Common myeloid progenitor, CD34-positive (primary cell): ENCODE measurements around the gene MOXD1.
A peak's percentile ranks its signal among the peaks of the same experiment; 100 is the strongest.

Source experiments
- CTCF ChIA-PET: fragments of 350-600 bp; sonication (Branson Sonifier 250); formaldehyde crosslinking; loops from one replicate; lab custom pipeline; 2021; ENCODE audit warnings: antibody characterized with exemption; lab: Charles Lee
- POLR2A ChIA-PET: fragments of 350-600 bp; sonication (Branson Sonifier 250); formaldehyde crosslinking; loops from one replicate; lab custom pipeline; 2021; ENCODE audit warnings: antibody characterized with exemption; lab: Charles Lee
- DNase-seq, 3 donors: peaks; one replicate each; pipeline versions ENCODE4 v3.0.0 to v3.0.0-alpha.2; 2013
- H3K27ac ChIP-seq, 2 experiments: 1 replicate in 1 of 2; 2 replicates in 1 of 2; pipeline ENCODE4 v1.7.0; 2013; ENCODE audit warnings: inconsistent platforms in 2 of 2, low read length in 2 of 2, mild to moderate bottlenecking in 2 of 2, low read depth in 1 of 2, moderate library complexity in 1 of 2; ENCODE audit not compliant: severe bottlenecking in 2 of 2, insufficient read depth in 1 of 2, poor library complexity in 1 of 2
- H3K27me3 ChIP-seq, 5 experiments: replicated peaks in 2 of 5; 1 replicate in 3 of 5; 2 replicates in 2 of 5; pipeline versions ENCODE4 v1.6.1 to v1.7.0; 2013; ENCODE audit warnings: low read length in 4 of 5, mild to moderate bottlenecking in 2 of 5, moderate library complexity in 2 of 5, inconsistent platforms in 1 of 5; ENCODE audit not compliant: insufficient read depth in 5 of 5, control insufficient read depth in 4 of 5
- H3K36me3 ChIP-seq, 4 experiments: 1 replicate in 2 of 4; 2 replicates in 2 of 4; pipeline versions ENCODE4 v1.6.1 to v1.7.0; 2013; ENCODE audit warnings: low read length in 3 of 4, control low read depth in 1 of 4, mild to moderate bottlenecking in 1 of 4; ENCODE audit not compliant: control insufficient read depth in 4 of 4, insufficient read depth in 4 of 4
- H3K4me1 ChIP-seq, 4 experiments: 1 replicate in 3 of 4; 2 replicates in 1 of 4; pipeline versions ENCODE4 v1.6.1 to v1.7.1; 2013; ENCODE audit warnings: low read length in 3 of 4, mild to moderate bottlenecking in 3 of 4, control low read depth in 1 of 4, inconsistent platforms in 1 of 4, moderate library complexity in 1 of 4; ENCODE audit not compliant: control insufficient read depth in 4 of 4, insufficient read depth in 4 of 4; ENCODE audit errors: control extremely low read depth in 1 of 4
- H3K4me3 ChIP-seq, 7 experiments: 1 replicate in 4 of 7; 2 replicates in 3 of 7; pipeline versions ENCODE4 v1.5.1 to v1.7.0; 2013; ENCODE audit warnings: mild to moderate bottlenecking in 7 of 7, low read length in 6 of 7, moderate library complexity in 6 of 7, inconsistent platforms in 2 of 7, low read depth in 2 of 7, control low read depth in 1 of 7; ENCODE audit not compliant: insufficient read depth in 4 of 7, control insufficient read depth in 1 of 7; ENCODE audit errors: extremely low read depth in 1 of 7
- H3K9me3 ChIP-seq, 5 experiments: 1 replicate in 4 of 5; 2 replicates in 1 of 5; pipeline versions ENCODE4 v1.6.1 to v1.7.1; 2013; ENCODE audit warnings: low read length in 4 of 5, mild to moderate bottlenecking in 2 of 5, inconsistent platforms in 1 of 5, low read depth in 1 of 5, moderate library complexity in 1 of 5; ENCODE audit not compliant: control insufficient read depth in 4 of 5, insufficient read depth in 2 of 5; ENCODE audit errors: control extremely low read depth in 1 of 5
- WGBS: methylation state at CpG from one replicate; pipeline ENCODE4 v1.1.5; 2013; ENCODE audit not compliant: insufficient coverage; 5-methylcytosine and 5-hydroxymethylcytosine counted together

Gene MOXD1

DNA sequence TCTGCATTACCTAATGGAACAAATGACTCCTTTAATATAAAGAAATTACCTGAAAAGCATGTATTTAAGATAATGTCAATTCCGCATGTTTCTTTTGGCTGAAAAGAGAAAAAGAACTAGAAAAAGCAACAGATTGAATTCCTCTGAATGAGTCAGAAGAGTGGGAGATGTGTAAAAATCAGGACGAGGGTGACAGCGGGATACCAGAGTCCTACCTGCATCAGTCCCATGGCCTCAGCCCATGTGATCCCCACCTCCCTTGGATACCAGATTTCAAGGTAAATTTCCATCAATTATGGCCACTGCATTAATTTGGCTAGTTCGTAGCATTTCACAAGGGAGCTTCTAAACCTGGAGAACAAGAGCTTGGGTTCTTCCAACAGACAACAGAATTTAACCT is 10.0 kb upstream of the MOXD1 start:
- Histone ChIP-seq H3K36me3 (no peaks in the 10 kb centered on the region), H3K27ac (no peak overlapping the region), H3K4me3 (no peak overlapping the region), H3K27me3 (peaks cover 0 to 3% (median 2%) of the 10 kb centered on the region in 5 experiments), H3K4me1 (no peaks in the 10 kb centered on the region), H3K9me3 (peaks cover 0 to 4% (median 0%) of the 10 kb centered on the region in 5 experiments)
- no peak for DNase-seq
- POLR2A ChIA-PET = no interaction called here
- CTCF ChIA-PET = no interaction called here
- 94% methylated on average over 2 of the region's 4 CpGs for WGBS

DNA sequence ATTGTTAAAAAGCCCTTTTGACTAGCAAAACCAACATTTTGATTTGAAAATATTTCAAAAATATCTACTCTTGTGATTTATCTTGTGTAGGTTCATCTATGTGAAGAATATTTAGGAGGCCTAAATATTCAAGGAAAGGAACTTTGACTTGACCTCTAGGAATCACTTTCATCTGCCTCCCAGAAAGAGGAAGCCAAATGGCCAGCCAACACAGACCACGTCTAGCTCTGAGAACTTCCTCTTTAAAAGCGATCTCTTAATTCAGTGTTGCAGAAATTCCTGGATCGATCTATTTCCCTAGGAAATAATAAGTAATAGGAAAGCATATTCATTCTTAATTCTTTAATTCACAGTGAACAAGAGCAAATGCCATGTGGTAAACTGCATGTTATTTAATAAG is 9.6 kb upstream of the MOXD1 start:
- ChIA-PET POLR2A (no interaction called here), CTCF (no interaction called here)
- peaks cover 0 to 2% (median 0%) of the 10 kb centered on the region in 5 experiments for H3K9me3 ChIP-seq
- H3K4me1 ChIP-seq = no peaks in the 10 kb centered on the region
- H3K36me3 ChIP-seq = no peaks in the 10 kb centered on the region
- DNase-seq = peak in 1 of 3 donors; percentile 17
- no peak overlapping the region for H3K4me3 ChIP-seq
- H3K27me3 ChIP-seq = peaks cover 0 to 8% (median 2%) of the 10 kb centered on the region in 5 experiments
- WGBS = no CpG with 5 or more reads among the region's 3 CpGs
- H3K27ac ChIP-seq = no peak overlapping the region

DNA sequence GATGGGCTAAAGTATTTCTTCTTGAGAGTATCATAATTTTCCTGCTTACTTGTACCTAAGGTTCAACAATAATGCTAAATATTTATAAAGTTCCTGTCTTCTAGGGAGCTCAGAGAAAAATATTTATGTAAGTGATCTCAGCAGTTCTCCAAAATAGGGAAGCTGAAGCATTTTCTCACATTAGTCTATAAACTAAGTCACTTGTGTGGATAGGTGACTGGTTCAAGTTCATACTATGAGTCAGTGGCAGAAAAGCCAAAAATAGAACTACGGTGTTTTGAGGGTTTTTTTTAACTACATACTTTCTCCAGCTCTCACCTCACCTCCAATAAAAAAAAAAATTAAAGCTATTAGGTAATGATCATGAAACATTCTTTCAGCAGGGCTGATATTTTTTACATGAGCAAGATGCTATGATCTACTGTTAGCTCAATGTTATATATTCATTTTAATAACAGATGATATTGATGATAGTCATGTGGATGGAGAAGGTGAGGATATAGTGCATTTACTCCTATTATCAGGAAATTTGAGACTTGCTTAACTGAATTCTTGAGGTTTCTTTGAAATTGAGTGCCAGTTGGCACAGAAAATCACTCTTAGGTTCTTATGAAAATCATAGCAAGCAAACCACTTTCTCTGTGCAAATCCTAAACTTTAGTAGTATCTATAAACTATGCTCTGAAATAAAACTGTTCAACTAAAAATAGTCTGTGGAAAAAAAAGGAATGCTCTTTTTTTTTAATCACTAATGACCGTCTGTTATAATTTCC is 4.1 kb upstream of the MOXD1 start:
- Histone ChIP-seq H3K4me3 (no peak overlapping the region), H3K36me3 (no peaks in the 10 kb centered on the region), H3K4me1 (peaks cover 0 to 15% (median 14%) of the 10 kb centered on the region in 4 experiments), H3K27ac (no peak overlapping the region), H3K9me3 (no peaks in the 10 kb centered on the region), H3K27me3 (peaks cover 6 to 51% (median 37%) of the 10 kb centered on the region in 5 experiments)
- DNase-seq = peak in 1 of 3 donors; percentile 23
- CTCF ChIA-PET = no interaction called here
- WGBS = 100% methylated on average over 1 of the region's 2 CpGs
- POLR2A ChIA-PET = interaction anchor here (0.6 kb wide), 1 partner anchor 378 kb away, joined by 4 read pairs; no protein-coding TSS in a partner anchor

DNA sequence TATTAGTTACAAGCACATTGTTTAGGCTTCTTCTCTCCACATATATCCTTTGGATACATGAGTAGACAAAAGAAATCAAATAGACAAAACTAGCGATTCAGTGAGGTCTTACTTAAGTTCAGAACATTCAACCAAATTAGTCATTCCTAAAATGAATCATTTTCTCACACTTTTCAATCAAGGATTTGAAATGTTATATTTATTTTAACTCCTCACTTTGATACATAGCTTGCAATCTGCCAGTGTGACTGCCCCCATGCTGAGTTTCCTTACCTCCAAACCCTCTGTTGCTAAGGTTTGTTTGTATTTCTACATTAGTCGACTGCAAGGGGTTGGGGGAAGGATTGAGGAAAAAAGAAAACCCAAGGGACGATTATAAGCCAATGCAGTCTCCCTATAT is 3.5 kb upstream of the MOXD1 start:
- no peak for DNase-seq
- POLR2A ChIA-PET = no interaction called here
- H3K27me3 ChIP-seq = peaks cover 8 to 57% (median 42%) of the 10 kb centered on the region in 5 experiments

DNA sequence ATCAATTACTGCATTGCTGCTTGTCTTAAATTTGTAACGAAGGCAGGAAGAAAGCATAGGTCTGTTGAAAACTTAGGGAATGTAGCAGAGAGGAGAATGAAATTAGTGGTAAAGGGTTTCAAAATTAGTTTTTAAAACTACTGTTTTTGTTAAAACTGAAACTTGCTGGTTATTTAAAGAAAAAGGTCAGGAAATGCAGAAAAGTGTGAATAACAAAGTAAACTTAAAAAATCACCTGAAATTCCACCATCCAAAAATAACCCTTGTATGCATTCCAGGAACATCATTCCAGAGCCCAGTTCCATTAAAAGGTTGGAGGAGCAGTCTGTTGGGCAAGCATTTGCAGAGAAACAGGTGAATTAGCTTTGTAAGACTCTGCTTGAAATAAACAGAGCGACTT is 3.1 kb upstream of the MOXD1 start:
- Histone ChIP-seq H3K4me1 (peaks cover 0 to 16% (median 14%) of the 10 kb centered on the region in 4 experiments), H3K36me3 (no peaks in the 10 kb centered on the region), H3K27me3 (peaks cover 12 to 61% (median 42%) of the 10 kb centered on the region in 5 experiments), H3K4me3 (no peak overlapping the region), H3K9me3 (no peaks in the 10 kb centered on the region), H3K27ac (no peak overlapping the region)
- 100% methylated on average over 2 of the region's 2 CpGs for WGBS
- CTCF ChIA-PET = no interaction called here
- no peak for DNase-seq
- POLR2A ChIA-PET = no interaction called here

More for the DNA sequence above, 3.5 kb upstream of the MOXD1 start:
- H3K27ac ChIP-seq = no peak overlapping the region
- H3K4me3 ChIP-seq = no peak overlapping the region
- WGBS = no CpG with 5 or more reads among the region's 3 CpGs
- CTCF ChIA-PET = no interaction called here
- H3K36me3 ChIP-seq = no peaks in the 10 kb centered on the region
- no peaks in the 10 kb centered on the region for H3K9me3 ChIP-seq
- H3K4me1 ChIP-seq = peaks cover 0 to 16% (median 14%) of the 10 kb centered on the region in 4 experiments

DNA sequence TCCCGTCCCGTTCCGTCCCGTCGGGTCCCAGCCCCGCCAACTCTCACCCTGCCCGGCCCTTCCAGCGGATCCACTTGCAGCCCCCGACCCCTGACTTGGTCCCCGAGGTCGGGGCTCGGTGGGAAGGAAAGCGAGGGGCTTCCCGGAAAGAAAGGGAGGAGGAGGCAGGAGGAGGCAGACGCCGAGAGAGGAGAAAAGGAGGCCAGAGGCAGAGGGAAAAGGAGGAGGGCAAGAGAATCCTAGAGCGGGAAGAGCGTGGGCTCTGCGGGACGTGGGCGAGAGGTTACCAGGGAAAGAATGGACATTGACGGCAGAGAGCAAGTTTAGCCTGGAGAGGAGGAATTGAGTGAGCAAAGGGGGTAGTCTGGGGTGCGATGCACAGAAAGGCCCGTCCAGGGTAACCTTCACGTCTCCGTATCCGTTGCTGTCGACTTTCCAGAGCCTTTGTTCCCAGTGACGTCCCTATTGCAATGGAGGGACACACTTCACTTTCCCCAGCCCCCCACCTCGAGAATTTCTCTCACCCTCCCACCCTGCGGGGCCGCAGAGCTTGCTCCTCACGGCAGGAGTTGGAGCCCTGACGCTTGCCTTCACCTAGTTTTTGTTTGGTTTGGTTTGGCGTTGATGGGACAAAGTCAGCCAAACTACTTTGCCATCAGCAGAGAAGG is 477 bp upstream of the MOXD1 start:
- Histone ChIP-seq H3K4me1 (peaks cover 0 to 16% (median 14%) of the 10 kb centered on the region in 4 experiments), H3K9me3 (peaks cover 0 to 3% (median 0%) of the 10 kb centered on the region in 5 experiments), H3K27ac (no peak overlapping the region), H3K36me3 (no peaks in the 10 kb centered on the region), H3K4me3 (peak overlapping the region; percentile 27 to 77 (median 62)), H3K27me3 (peaks cover 18 to 69% (median 42%) of the 10 kb centered on the region in 5 experiments)
- DNase-seq = no peak
- POLR2A ChIA-PET = no interaction called here
- 12% methylated on average over 26 of the region's 35 CpGs for whole genome bisulfite sequencing
- CTCF ChIA-PET = no interaction called here

DNA sequence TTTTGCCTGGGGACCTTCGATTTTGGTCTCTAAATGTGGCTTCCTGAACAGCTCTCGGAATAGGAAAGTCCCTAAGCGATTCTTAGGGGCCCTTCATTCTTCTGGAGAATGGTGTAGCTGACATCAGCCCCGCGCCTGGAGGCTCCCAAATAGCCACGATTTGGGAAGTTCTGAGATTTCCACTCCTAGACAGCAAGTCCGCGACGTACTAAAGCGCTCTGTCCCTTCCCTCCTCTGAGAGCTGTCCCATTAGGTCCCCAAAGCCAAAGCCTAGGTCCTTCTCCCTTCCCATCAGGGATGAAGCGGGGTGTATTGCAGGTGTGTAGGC is 756 bp downstream of the MOXD1 start:
- no peak overlapping the region for H3K27ac ChIP-seq
- peak overlapping the region in 5 of 7 experiments; percentile 56 to 77 (median 68) for H3K4me3 ChIP-seq
- DNase-seq = peak in 1 of 3 donors; percentile 14
- POLR2A ChIA-PET = no interaction called here
- WGBS = 16% methylated on average over 7 of the region's 11 CpGs
- no peaks in the 10 kb centered on the region for H3K36me3 ChIP-seq
- CTCF ChIA-PET = interaction anchor here (0.6 kb wide), 1 partner anchor 353 kb away, joined by 3 read pairs; no protein-coding TSS in a partner anchor
- H3K9me3 ChIP-seq = peaks cover 0 to 6% (median 0%) of the 10 kb centered on the region in 5 experiments
- H3K27me3 ChIP-seq = peaks cover 18 to 61% (median 35%) of the 10 kb centered on the region in 5 experiments
- H3K4me1 ChIP-seq = peaks cover 0 to 16% (median 14%) of the 10 kb centered on the region in 4 experiments
